Erythroblast (primary cell): Measurements from ENCODE around the gene A2ML1.

Source experiments
- GATA1 ChIP-seq: IDR thresholded peaks from 2 replicates; pipeline ENCODE4 v1.6.1; 2011; ENCODE audit warnings: low read depth, mild to moderate bottlenecking, control low read depth, low read length, moderate library complexity
- POLR2A ChIP-seq: IDR thresholded peaks from 2 replicates; pipeline ENCODE4 v1.6.1; 2011; ENCODE audit warnings: mild to moderate bottlenecking, low read length

- TF ChIP-seq POLR2A (no peak), GATA1 (no peak)
These were observed 38.0 kb upstream of the A2ML1 start for GRCh38 chr12:8784290-8784888.
